BLaER1 treated with 17β-estradiol and CSF1 and Interleukin-3, amounts not matched to agents 10 nM and 100 nM (cell line): ENCODE data around the gene HSD17B8.

Source experiments
- H3K27ac ChIP-seq, 11 experiments: shearing (Covaris generic); formaldehyde crosslinking; 2 replicates each; pipeline ENCODE4 v1.8.1; 2022
- H3K27me3 ChIP-seq, 11 experiments: shearing (Covaris generic); formaldehyde crosslinking; 2 replicates each; pipeline ENCODE4 v1.8.1; 2022
- H3K36me3 ChIP-seq, 11 experiments: shearing (Covaris generic); formaldehyde crosslinking; 2 replicates each; pipeline ENCODE4 v1.8.1; 2022
- H3K4me1 ChIP-seq, 10 experiments: shearing (Covaris generic); formaldehyde crosslinking; 2 replicates each; pipeline ENCODE4 v1.8.1; 2022
- H3K4me2 ChIP-seq, 11 experiments: shearing (Covaris generic); formaldehyde crosslinking; 2 replicates each; pipeline ENCODE4 v1.8.1; 2022
- H3K4me3 ChIP-seq, 10 experiments: shearing (Covaris generic); formaldehyde crosslinking; 2 replicates each; pipeline ENCODE4 v1.8.1; 2022
- H3K9ac ChIP-seq, 11 experiments: shearing (Covaris generic); formaldehyde crosslinking; 2 replicates each; pipeline ENCODE4 v1.8.1; 2022
- H3K9me3 ChIP-seq, 11 experiments: shearing (Covaris generic); formaldehyde crosslinking; replicated peaks in 1 of 11; 2 replicates each; pipeline ENCODE4 v1.8.1; 2022
- H4K20me1 ChIP-seq, 11 experiments: shearing (Covaris generic); formaldehyde crosslinking; 2 replicates each; pipeline ENCODE4 v1.8.1; 2022
- Cebpa-rat ChIP-seq, 11 experiments: shearing (Covaris generic); IDR thresholded peaks; 2 replicates each; pipeline ENCODE4 v1.8.1; 2022

Gene HSD17B8

DNA sequence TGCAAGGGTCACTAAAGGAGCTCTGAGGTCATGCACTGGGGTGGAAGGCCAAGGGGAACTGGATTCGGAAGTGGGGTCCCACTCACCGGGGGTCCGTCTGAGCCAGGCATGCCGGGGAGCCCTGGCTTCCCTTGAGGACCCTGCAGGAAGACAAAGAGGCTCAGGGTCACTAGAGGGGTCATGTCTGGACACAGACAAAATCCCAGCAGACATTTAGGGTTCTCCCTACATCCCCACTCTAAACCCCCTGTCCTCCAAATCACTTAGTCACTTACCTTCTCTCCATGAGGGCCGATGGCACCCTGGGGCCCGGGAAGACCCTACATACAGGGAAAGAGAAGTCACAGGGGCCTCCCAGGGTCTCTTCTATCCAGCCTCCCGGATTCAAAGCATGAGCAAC, 27.5 kb upstream of the HSD17B8 start:
- Histone ChIP-seq H3K36me3 (no peaks in the 10 kb centered on the region), H3K9ac (no peak overlapping the region), H3K27ac (peak overlapping the region in 5 of 11 experiments; percentile 14 to 55 (median 47); a peak in 5 of 22 replicates), H3K4me2 (peak overlapping the region in 9 of 11 experiments; percentile 46 to 92 (median 68); a peak in 16 of 22 replicates), H3K27me3 (no peaks in the 10 kb centered on the region), H3K4me3 (no peak overlapping the region), H3K4me1 (peaks cover 14 to 70% (median 58%) of the 10 kb centered on the region in 10 experiments), H3K9me3 (no peaks in the 10 kb centered on the region), H4K20me1 (no peaks in the 10 kb centered on the region)
- no peak for TF ChIP-seq Cebpa-rat (IDR thresholded peaks at IDR 0.05)

DNA sequence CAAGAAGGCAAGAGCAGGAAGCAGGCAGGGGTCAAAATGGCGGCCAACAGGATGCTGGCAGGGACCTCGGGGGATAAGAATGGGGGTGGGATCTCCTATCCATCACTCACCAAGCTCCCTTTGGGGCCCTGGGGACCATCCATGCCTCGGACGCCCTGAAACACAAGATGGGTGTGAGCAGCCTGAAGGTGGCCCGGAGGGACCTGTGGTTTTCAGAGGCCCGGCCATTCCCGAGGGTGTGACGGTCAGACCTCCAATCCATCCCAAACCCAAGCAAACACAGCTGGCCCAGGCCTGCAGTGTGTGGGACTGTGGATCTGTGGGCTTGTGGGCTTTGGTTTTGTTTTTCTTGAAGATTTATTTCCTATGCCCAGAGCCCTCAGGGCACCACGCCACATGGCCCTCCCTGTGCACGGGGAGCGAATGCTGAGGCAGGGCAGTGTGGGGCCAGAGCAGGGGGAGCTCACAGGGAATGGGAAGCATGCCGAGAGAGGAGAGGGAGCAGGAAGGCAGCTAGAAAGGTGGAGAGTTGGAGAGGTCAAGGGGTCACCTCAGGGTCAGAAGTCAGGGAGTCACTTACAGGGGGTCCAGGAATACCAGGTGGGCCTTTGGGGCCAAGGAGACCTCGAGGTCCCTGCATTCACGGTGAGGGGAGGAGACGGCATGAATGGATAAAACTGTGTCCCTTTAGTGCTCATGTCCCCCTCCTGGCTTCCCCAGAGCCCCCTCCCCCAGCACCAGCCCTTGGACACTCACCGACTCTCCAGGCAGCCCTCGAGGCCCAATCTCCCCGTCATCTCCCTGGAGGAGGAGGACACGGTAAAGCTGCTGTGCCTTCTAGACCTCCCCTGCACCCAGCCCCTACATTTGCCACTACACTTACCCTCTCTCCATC, 26.7 kb upstream of the HSD17B8 start:
- 0 out of 22 replicates have a peak overlapping the region, but pooled peaks of 2 of the 11 experiments have one; percentile 24 to 26 for H3K9ac ChIP-seq
- peaks cover 0 to 6% (median 3%) of the 10 kb centered on the region in 11 experiments; a peak in 9 of 22 replicates for H3K9me3 ChIP-seq
- H3K36me3 ChIP-seq: no peaks in the 10 kb centered on the region
- H3K4me3 ChIP-seq: no peak overlapping the region
- H3K4me2 ChIP-seq: peak overlapping the region; percentile 5 to 92 (median 62); a peak in 19 of 22 replicates
- H3K27me3 ChIP-seq: no peaks in the 10 kb centered on the region
- H4K20me1 ChIP-seq: no peaks in the 10 kb centered on the region
- peak overlapping the region in 6 of 11 experiments; percentile 12 to 55 (median 32); a peak in 9 of 22 replicates for H3K27ac ChIP-seq
- TF ChIP-seq Cebpa-rat (IDR thresholded peaks at IDR 0.05): no peak
- peaks cover 11 to 61% (median 49%) of the 10 kb centered on the region in 10 experiments for H3K4me1 ChIP-seq

DNA sequence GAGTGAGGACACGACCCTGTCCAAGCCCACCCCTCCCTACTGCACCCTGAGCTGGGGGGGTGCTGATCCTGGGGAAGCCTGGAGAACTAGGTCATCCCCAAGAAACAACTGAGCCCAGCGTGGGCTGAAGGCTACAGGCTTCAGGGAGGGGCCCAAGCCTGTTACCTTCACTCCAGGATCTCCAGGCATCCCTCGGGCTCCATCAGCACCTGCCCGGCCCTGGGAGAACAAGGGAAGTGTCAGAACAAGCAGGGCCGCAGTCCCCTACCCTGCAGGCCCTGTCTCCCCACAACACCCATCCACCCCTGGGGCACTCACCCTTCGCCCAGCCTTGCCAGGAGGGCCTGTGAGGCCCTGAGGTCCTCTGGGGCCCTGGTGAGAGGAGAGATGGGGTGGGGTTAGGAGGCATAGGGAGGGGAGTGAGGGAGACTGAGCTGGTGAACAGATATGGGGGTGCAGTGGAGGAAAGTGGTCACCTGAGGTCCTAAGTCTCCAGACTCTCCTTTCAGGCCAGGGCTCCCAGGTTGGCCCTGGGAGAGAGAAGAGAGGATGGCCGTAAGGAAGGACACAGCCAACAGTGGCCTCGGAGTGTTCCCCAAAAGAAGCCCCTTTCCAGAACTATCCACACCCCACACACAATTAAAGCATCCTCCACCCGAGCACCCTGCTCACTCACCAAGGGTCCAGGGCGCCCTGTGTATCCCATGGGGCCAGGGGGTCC, 25.5 kb upstream of the HSD17B8 start:
- peaks cover 0 to 17% (median 12%) of the 10 kb centered on the region in 11 experiments; a peak in 14 of 22 replicates for H3K9me3 ChIP-seq
- H3K27ac ChIP-seq: no peak overlapping the region
- peaks cover 8 to 61% (median 48%) of the 10 kb centered on the region in 10 experiments for H3K4me1 ChIP-seq
- no peaks in the 10 kb centered on the region for H4K20me1 ChIP-seq
- H3K4me2 ChIP-seq: peak overlapping the region in 4 of 11 experiments; percentile 75 to 92 (median 86); a peak in 5 of 22 replicates
- no peaks in the 10 kb centered on the region for H3K36me3 ChIP-seq
- no peak overlapping the region for H3K4me3 ChIP-seq
- no peak overlapping the region for H3K9ac ChIP-seq
- no peak for TF ChIP-seq Cebpa-rat (IDR thresholded peaks at IDR 0.05)
- H3K27me3 ChIP-seq: no peaks in the 10 kb centered on the region

DNA sequence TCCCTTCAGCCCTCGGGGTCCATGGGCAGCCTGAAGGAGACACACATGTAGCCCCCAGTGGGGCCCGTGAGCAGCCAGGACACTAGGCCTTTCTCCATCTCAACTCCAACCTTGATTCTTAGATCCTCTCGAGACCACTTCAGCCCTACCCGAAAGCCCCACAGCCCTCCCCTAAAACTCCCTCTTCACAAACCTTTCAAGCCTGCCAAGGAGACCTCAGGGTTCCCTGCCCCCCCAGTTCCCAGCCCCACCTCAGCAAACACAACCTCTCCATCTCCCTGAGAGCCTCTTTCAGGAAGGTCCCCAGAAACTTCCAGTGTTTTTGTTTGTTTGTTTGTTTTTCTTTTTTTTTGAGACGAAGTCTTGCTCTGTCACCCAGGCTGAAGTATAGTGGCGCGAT, 23.3 kb upstream of the HSD17B8 start:
- H3K27ac ChIP-seq: no peak overlapping the region
- TF ChIP-seq Cebpa-rat (IDR thresholded peaks at IDR 0.05): no peak
- H4K20me1 ChIP-seq: no peaks in the 10 kb centered on the region
- H3K4me2 ChIP-seq: no peak overlapping the region
- no peak overlapping the region for H3K9ac ChIP-seq
- no peaks in the 10 kb centered on the region for H3K27me3 ChIP-seq
- H3K4me3 ChIP-seq: no peak overlapping the region
- peaks cover 8 to 45% (median 33%) of the 10 kb centered on the region in 10 experiments; a peak in 19 of 20 replicates for H3K4me1 ChIP-seq
- H3K9me3 ChIP-seq: peaks cover 0 to 28% (median 17%) of the 10 kb centered on the region in 11 experiments; a peak in 14 of 22 replicates
- no peaks in the 10 kb centered on the region for H3K36me3 ChIP-seq

DNA sequence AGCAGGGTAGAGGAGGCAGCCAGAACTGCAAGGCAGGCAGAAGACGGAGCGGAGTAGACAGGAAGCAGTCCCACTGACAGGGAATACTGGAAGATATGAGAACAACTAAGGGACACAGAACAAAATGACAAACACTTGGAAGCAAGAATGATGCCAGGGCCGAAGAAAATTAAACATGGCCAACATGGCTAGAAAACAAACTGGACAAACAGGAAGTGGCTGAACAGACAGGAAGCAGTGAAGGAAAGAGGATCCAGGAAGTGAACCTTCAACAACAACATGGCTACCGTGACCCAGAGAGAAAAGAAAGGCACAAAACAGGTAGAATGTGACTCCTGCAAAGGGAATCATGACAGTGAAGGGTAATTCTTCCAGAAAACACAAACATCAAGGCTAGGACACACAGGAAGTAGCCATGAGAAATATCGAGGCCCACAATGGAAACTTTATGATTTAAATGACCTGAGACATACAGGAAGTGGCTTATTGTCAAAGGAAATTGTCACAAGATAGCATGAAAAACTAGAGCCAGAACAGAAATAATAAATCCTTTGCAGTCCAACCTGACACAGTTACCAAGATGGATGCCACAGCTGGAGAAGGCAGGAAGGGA, 21.3 kb upstream of the HSD17B8 start:
- H4K20me1 ChIP-seq: no peaks in the 10 kb centered on the region
- H3K4me2 ChIP-seq: peak overlapping the region; percentile 34 to 69 (median 46)
- TF ChIP-seq Cebpa-rat (IDR thresholded peaks at IDR 0.05): no peak
- H3K4me3 ChIP-seq: peak overlapping the region in 6 of 10 experiments; percentile 2 to 21 (median 9); a peak in 8 of 20 replicates
- H3K9me3 ChIP-seq: peaks cover 0 to 28% (median 17%) of the 10 kb centered on the region in 11 experiments; a peak in 14 of 22 replicates
- H3K27me3 ChIP-seq: no peaks in the 10 kb centered on the region
- H3K4me1 ChIP-seq: peaks cover 5 to 25% (median 16%) of the 10 kb centered on the region in 10 experiments; a peak in 19 of 20 replicates
- H3K27ac ChIP-seq: peak overlapping the region; percentile 61 to 84 (median 74); a peak in 21 of 22 replicates
- H3K9ac ChIP-seq: peak overlapping the region in 6 of 11 experiments; percentile 12 to 48 (median 21); a peak in 7 of 22 replicates
- no peaks in the 10 kb centered on the region for H3K36me3 ChIP-seq

DNA sequence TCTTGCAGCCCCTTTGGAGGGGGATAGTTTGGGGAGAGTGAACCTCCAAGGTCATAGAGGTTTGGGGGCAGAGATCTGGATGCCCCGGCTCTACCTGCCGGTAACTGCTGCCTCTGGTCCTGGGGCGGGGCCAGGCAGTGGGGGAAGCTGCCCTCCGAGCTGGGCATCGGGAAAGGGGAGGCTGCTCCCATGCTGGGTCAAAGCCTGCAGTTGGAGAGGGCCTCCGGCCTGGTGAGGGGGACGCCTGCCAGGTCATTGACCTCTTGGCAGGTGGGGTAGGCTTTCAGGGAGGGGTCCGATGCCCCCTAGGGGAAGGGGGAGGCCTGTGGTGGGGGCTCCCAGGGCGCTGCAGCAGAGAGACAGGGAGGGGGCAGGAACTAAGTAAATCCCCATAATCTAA, 19.3 kb upstream of the HSD17B8 start:
- no peak for TF ChIP-seq Cebpa-rat (IDR thresholded peaks at IDR 0.05)

DNA sequence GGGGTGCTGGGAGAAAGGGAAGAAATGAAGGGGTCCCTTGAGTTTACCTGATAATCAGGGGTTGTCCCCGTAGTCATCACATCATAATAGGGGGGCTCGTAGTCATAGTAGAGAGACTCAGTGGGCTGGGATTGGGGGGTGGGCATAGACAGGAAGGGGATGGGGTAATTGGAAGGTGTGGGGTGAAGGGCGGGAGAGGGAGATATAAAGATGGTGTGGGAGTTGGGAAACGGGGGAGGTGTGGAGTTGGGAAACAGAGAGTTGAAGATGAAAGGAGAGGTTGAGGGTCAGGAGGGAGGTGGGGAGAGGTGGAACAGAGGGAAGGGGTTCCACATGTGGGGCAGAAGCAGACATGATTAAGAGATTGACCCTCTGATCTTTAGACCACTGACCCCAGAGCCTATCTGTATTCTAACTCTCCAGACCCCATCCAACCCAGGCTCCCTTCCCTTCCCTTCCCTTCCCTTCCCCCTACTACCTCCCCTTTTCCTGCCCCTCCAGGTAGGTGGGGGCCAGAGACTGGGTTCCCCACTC, 18.7 kb upstream of the HSD17B8 start:
- Histone ChIP-seq H3K9ac (no peak overlapping the region), H3K36me3 (no peaks in the 10 kb centered on the region), H3K9me3 (peaks cover 0 to 28% (median 17%) of the 10 kb centered on the region in 11 experiments; a peak in 14 of 22 replicates), H4K20me1 (no peaks in the 10 kb centered on the region), H3K4me3 (no peak overlapping the region), H3K27ac (no peak overlapping the region), H3K27me3 (peaks cover 7 to 20% (median 18%) of the 10 kb centered on the region in 11 experiments), H3K4me1 (peaks cover 5 to 18% (median 14%) of the 10 kb centered on the region in 10 experiments; a peak in 19 of 20 replicates), H3K4me2 (no peak overlapping the region)
- no peak for TF ChIP-seq Cebpa-rat (IDR thresholded peaks at IDR 0.05)

More for the DNA sequence above, 19.3 kb upstream of the HSD17B8 start:
- Histone ChIP-seq H3K36me3 (no peaks in the 10 kb centered on the region), H3K9ac (no peak overlapping the region), H3K27ac (no peak overlapping the region), H3K4me1 (peaks cover 5 to 18% (median 14%) of the 10 kb centered on the region in 10 experiments; a peak in 19 of 20 replicates), H3K4me2 (no peak overlapping the region), H3K27me3 (peaks cover 3 to 15% (median 12%) of the 10 kb centered on the region in 11 experiments; a peak in 13 of 22 replicates), H3K4me3 (no peak overlapping the region), H3K9me3 (peaks cover 0 to 28% (median 17%) of the 10 kb centered on the region in 11 experiments; a peak in 14 of 22 replicates), H4K20me1 (no peaks in the 10 kb centered on the region)

DNA sequence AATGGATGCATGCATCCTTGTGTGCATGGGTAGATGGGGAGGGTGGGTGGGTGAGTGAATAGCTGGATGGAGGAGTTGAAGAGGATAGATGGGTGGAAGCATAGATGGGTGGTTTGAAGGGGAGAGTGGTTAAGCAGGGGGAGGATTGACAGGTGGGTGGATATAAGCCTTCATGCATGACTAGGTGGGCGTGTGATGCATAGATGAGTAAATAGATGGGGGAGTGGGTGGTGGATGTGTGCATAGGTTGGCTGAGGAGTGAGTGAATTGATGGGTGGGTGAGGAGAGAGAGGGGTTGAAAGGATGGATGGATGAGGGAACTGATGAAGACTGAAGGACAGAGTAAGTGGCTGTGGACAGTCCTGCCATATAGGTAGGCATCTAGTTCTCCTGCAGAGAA, 16.6 kb upstream of the HSD17B8 start:
- no peak overlapping the region for H3K9ac ChIP-seq
- H3K27me3 ChIP-seq: peaks cover 27 to 41% (median 39%) of the 10 kb centered on the region in 11 experiments
- no peak overlapping the region for H3K27ac ChIP-seq
- no peak for TF ChIP-seq Cebpa-rat (IDR thresholded peaks at IDR 0.05)
- peaks cover 12 to 31% (median 24%) of the 10 kb centered on the region in 10 experiments for H3K4me1 ChIP-seq
- no peak overlapping the region for H3K4me2 ChIP-seq
- H3K36me3 ChIP-seq: no peaks in the 10 kb centered on the region
- peaks cover 0 to 13% (median 0%) of the 10 kb centered on the region in 11 experiments; a peak in 5 of 22 replicates for H4K20me1 ChIP-seq
- peaks cover 0 to 21% (median 14%) of the 10 kb centered on the region in 11 experiments; a peak in 14 of 22 replicates for H3K9me3 ChIP-seq
- H3K4me3 ChIP-seq: no peak overlapping the region
